ENCODE measurements around the gene ACTR3.
A peak's percentile ranks its signal among the peaks of the same experiment; 100 is the strongest.

The ACTR3 gene

GRCh38 chr2:113962692-113963480, 73.0 kb downstream of the ACTR3 start:
- no peak for TF ChIP-seq CTCF (conservative IDR thresholded peaks at IDR 0.05; ENCODE audit: control insufficient read depth, insufficient read depth, low read depth, low read length)
- H3K4me3 ChIP-seq (ENCODE audit: control insufficient read depth, low read depth, low read length), result no peak overlapping the region
- DNase-seq (ENCODE audit: low read depth), result peak; percentile 69

GRCh38 chr2:113963965-113964364, 74.1 kb downstream of the ACTR3 start:
- TF ChIP-seq CTCF (conservative IDR thresholded peaks at IDR 0.05; ENCODE audit: control insufficient read depth, insufficient read depth, low read depth, low read length), result no peak
- H3K4me3 ChIP-seq (ENCODE audit: control insufficient read depth, low read depth, low read length), result no peak overlapping the region
- no peak for DNase-seq (ENCODE audit: low read depth)

- no peak for TF ChIP-seq CTCF (conservative IDR thresholded peaks at IDR 0.05; ENCODE audit: control insufficient read depth, insufficient read depth, low read depth, low read length)
- H3K4me3 ChIP-seq (ENCODE audit: control insufficient read depth, low read depth, low read length), result no peak overlapping the region
- DNase-seq (ENCODE audit: low read depth), result no peak
Observed at GRCh38 chr2:113964436-113964835, 74.5 kb downstream of the ACTR3 start.

- no peak for TF ChIP-seq CTCF (conservative IDR thresholded peaks at IDR 0.05; ENCODE audit: control insufficient read depth, insufficient read depth, low read depth, low read length)
- DNase-seq (ENCODE audit: low read depth), result no peak
- H3K4me3 ChIP-seq (ENCODE audit: control insufficient read depth, low read depth, low read length), result no peak overlapping the region
Observed at GRCh38 chr2:113965228-113965627, 75.3 kb downstream of the ACTR3 start.

GRCh38 chr2:113965644-113966043, 75.8 kb downstream of the ACTR3 start:
- peak; percentile 46 for DNase-seq (ENCODE audit: low read depth)
- H3K4me3 ChIP-seq (ENCODE audit: control insufficient read depth, low read depth, low read length), result no peak overlapping the region
- peak; percentile 53 for TF ChIP-seq CTCF (conservative IDR thresholded peaks at IDR 0.05; ENCODE audit: control insufficient read depth, insufficient read depth, low read depth, low read length)

GRCh38 chr2:113966171-113966570, 76.3 kb downstream of the ACTR3 start:
- DNase-seq (ENCODE audit: low read depth), result no peak
- no peak overlapping the region for H3K4me3 ChIP-seq (ENCODE audit: control insufficient read depth, low read depth, low read length)
- TF ChIP-seq CTCF (conservative IDR thresholded peaks at IDR 0.05; ENCODE audit: control insufficient read depth, insufficient read depth, low read depth, low read length), result no peak
